Measurements from ENCODE around the gene B9D2. TPM values are rescaled to one million over a fixed set of nuclear protein-coding genes. Genes with fewer than 3 reads are reported as not detected.

The B9D2 gene
- polyA plus RNA-seq, 3 donors = 12.2 to 32.5 (median 25.1) TPM

DNA sequence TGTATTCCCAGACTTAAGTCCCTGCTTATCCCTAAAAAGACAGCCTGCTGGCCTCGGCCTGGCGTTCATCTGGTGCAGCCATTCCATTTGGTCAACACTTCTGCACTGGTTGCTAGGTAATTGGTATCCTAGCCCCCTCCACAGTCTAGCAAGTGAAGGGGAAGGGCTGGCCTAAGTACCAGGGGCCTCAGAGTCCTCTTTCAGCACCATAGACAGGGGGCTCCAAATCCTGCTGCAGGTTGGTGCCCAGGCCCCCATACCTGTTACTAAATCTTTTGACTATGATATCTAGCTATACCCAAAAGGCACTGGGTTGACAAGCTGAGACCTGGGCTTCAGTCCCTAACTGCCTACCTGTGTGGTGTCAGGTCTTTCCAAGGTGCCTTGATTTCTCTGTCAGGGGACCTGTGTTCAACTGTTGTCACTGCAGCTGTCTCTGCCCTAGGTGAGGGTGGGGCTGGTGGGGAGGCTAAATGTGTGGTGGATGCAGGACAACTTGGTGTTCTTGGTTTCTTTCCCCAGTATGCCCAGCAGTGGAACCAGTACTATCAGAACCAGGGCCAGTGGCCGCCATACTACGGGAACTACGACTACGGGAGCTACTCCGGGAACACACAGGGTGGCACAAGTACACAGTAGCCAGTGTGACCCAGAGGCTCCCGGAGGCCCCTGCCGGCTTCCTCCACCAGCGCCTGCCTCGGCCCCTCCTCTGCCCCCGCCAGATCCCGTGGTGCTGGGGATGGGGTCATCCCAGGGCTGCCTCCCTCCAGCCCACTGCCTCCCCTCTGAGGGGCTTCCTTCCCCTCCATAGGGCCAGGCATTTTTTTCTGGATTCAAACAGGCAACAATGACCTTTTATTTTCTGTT lies 57.8 kb downstream of the B9D2 start:
- no peak for DNase-seq
- Mint-ChIP-seq H3K9me3 (peaks cover 0 to 3% (median 0%) of the 10 kb centered on the region in 7 donors), H3K36me3 (peaks cover 53 to 64% of the 10 kb centered on the region in 2 donors), H3K4me3 (no peak overlapping the region), H3K27me3 (ENCODE audit: low read depth in 3 of 3) (no peaks in the 10 kb centered on the region), H3K27ac (peak overlapping the region; percentile 97 to 100 (median 99)), H3K4me1 (peaks cover 65% of the 10 kb centered on the region)
- H4K20me1 ChIP-seq (ENCODE audit: insufficient read depth, low read length) = peaks cover 47% of the 10 kb centered on the region
- no peak overlapping the region for H3K4me3 ChIP-seq (replicated peaks in 1 of 3; ENCODE audit: low read depth in 2 of 3, low read length in 3 of 3)
- TF ChIP-seq, protein P1, sequence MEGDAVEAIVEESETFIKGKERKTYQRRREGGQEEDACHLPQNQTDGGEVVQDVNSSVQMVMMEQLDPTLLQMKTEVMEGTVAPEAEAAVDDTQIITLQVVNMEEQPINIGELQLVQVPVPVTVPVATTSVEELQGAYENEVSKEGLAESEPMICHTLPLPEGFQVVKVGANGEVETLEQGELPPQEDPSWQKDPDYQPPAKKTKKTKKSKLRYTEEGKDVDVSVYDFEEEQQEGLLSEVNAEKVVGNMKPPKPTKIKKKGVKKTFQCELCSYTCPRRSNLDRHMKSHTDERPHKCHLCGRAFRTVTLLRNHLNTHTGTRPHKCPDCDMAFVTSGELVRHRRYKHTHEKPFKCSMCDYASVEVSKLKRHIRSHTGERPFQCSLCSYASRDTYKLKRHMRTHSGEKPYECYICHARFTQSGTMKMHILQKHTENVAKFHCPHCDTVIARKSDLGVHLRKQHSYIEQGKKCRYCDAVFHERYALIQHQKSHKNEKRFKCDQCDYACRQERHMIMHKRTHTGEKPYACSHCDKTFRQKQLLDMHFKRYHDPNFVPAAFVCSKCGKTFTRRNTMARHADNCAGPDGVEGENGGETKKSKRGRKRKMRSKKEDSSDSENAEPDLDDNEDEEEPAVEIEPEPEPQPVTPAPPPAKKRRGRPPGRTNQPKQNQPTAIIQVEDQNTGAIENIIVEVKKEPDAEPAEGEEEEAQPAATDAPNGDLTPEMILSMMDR (IDR thresholded peaks at IDR 0.05) = no peak
- H2AFZ ChIP-seq (ENCODE audit: insufficient read depth, low read depth, low read length, poor library complexity, severe bottlenecking) = no peak overlapping the region
- H3K36me3 ChIP-seq (replicated peaks in 1 of 2; ENCODE audit: control insufficient read depth in 1 of 2, insufficient read depth in 2 of 2, low read length in 2 of 2) = peaks cover 52 to 54% of the 10 kb centered on the region in 2 donors
- H3K79me2 ChIP-seq (ENCODE audit: insufficient read depth, low read length) = peaks cover 43% of the 10 kb centered on the region
- peaks cover 58 to 64% of the 10 kb centered on the region in 2 donors for H3K4me1 ChIP-seq (ENCODE audit: control insufficient read depth in 1 of 2, insufficient read depth in 2 of 2, low read length in 2 of 2)
- H3K4me2 ChIP-seq (replicated peaks; ENCODE audit: extremely low read depth, low read length, poor library complexity, severe bottlenecking) = peak overlapping the region; percentile 83
- intact Hi-C loops (cut with micrococcal nuclease) = loop anchor here (5.0 to 10.0 kb wide), 5 partner anchors 39 to 334 kb away; partner anchors contain the start of gene TGFB1 (in 1 of the 2)
- 40% methylated on average over 10 of the region's 13 CpGs for WGBS (ENCODE audit: insufficient coverage)
- H3K27ac ChIP-seq (ENCODE audit: low read depth in 1 of 2, low read length in 2 of 2) = peak overlapping the region; percentile 73 to 95
- peak overlapping the region; percentile 6 for H3K9ac ChIP-seq (ENCODE audit: insufficient read depth, low read length, poor library complexity, severe bottlenecking)
- no peaks in the 10 kb centered on the region for H3K27me3 ChIP-seq (ENCODE audit: control insufficient read depth in 2 of 2, insufficient read depth in 2 of 2, low read length in 2 of 2)
- no peaks in the 10 kb centered on the region for H3K9me3 ChIP-seq (replicated peaks in 1 of 2; ENCODE audit: control insufficient read depth in 1 of 2, insufficient read depth in 1 of 2, low read length in 2 of 2)

DNA sequence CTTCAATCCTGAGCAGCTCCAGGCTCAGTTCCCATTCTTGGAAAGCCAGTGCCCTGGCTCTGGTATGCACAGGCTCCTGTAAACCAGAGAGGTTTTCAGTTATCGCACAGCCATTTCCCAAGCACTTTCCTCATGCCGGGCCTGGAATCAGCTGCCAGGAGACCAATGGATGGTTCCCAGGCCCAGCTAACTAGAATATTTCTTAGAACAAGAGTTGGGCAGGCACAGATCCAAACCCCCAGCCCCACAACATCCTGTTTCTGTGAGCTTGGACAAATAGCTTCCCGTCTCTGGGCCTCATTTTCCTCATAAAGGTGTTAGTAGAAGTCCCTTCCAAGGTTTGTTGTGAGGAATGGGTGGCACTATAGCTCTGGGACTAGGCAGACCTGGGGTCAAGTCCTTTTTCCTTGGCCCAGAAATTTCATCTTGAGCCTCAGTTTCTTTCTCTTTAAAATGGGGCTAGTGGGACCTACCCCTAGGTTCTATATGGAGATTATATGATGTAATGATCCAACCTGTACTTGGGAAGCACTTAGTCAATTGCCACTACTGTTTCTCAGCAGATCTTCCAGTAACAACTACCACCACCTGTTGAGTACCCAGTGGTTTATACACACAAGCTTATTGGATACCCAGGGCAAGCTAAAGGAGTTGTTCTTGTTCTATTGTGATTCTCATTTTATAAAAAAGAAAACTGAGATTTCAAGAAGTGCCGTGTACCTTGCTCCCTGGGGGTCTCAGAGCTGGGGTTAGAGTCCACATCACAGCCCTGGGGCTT lies 59.1 kb downstream of the B9D2 start:
- peaks cover 38% of the 10 kb centered on the region for H3K79me2 ChIP-seq (ENCODE audit: insufficient read depth, low read length)
- no peak for DNase-seq
- H3K36me3 Mint-ChIP-seq = peaks cover 62 to 76% of the 10 kb centered on the region in 2 donors
- no peak overlapping the region for H3K4me3 Mint-ChIP-seq
- H3K9me3 ChIP-seq (replicated peaks in 1 of 2; ENCODE audit: control insufficient read depth in 1 of 2, insufficient read depth in 1 of 2, low read length in 2 of 2) = no peaks in the 10 kb centered on the region
- no peak overlapping the region for H3K9ac ChIP-seq (ENCODE audit: insufficient read depth, low read length, poor library complexity, severe bottlenecking)
- H4K20me1 ChIP-seq (ENCODE audit: insufficient read depth, low read length) = peaks cover 59% of the 10 kb centered on the region
- peak overlapping the region in 1 of 2 donors; percentile 95 for H3K27ac ChIP-seq (ENCODE audit: low read depth in 1 of 2, low read length in 2 of 2)
- H3K4me2 ChIP-seq (replicated peaks; ENCODE audit: extremely low read depth, low read length, poor library complexity, severe bottlenecking) = no peak overlapping the region
- H3K27me3 ChIP-seq (ENCODE audit: control insufficient read depth in 2 of 2, insufficient read depth in 2 of 2, low read length in 2 of 2) = no peaks in the 10 kb centered on the region
- intact Hi-C loops (cut with micrococcal nuclease) = loop anchor here (5.0 to 10.0 kb wide), 5 partner anchors 38 to 333 kb away; partner anchors contain the start of gene TGFB1 (in 1 of the 2)
- H2AFZ ChIP-seq (ENCODE audit: insufficient read depth, low read depth, low read length, poor library complexity, severe bottlenecking) = no peak overlapping the region
- peak overlapping the region in 4 of 7 donors; percentile 19 to 82 (median 78) for H3K27ac Mint-ChIP-seq
- TF ChIP-seq, protein P1 (IDR thresholded peaks at IDR 0.05) = no peak
- H3K4me3 ChIP-seq (replicated peaks in 1 of 3; ENCODE audit: low read depth in 2 of 3, low read length in 3 of 3) = no peak overlapping the region
- H3K4me1 Mint-ChIP-seq = peaks cover 58% of the 10 kb centered on the region
- 92% methylated on average over 3 of the region's 4 CpGs for WGBS (ENCODE audit: insufficient coverage)
- H3K27me3 Mint-ChIP-seq (ENCODE audit: low read depth in 3 of 3) = no peaks in the 10 kb centered on the region
- H3K36me3 ChIP-seq (replicated peaks in 1 of 2; ENCODE audit: control insufficient read depth in 1 of 2, insufficient read depth in 2 of 2, low read length in 2 of 2) = peaks cover 65 to 67% of the 10 kb centered on the region in 2 donors
- H3K9me3 Mint-ChIP-seq = no peaks in the 10 kb centered on the region
- peaks cover 50 to 55% of the 10 kb centered on the region in 2 donors for H3K4me1 ChIP-seq (ENCODE audit: control insufficient read depth in 1 of 2, insufficient read depth in 2 of 2, low read length in 2 of 2)
